GM19438 (cell line): ENCODE measurements around the gene BCL2L1.

Experiments used
- ATAC-seq: cut with Tn5 transposase; IDR thresholded peaks from one replicate; pipeline ENCODE4 v1.9.1; 2021; ENCODE audit warnings: low read depth; ENCODE audit not compliant: unreplicated experiment

Gene BCL2L1

GRCh38 chr20:31711179-31712111 is 11.2 kb downstream of the BCL2L1 start:
- ATAC-seq: no peak

- no peak for ATAC-seq
Observed at GRCh38 chr20:31710423-31711108, 12.1 kb downstream of the BCL2L1 start.

- no peak for ATAC-seq
Observed at GRCh38 chr20:31709939-31710338, 12.7 kb downstream of the BCL2L1 start.

- ATAC-seq: no peak
Observed at GRCh38 chr20:31708736-31709534, 13.7 kb downstream of the BCL2L1 start.

GRCh38 chr20:31707994-31708735 is 14.5 kb downstream of the BCL2L1 start:
- ATAC-seq: no peak

GRCh38 chr20:31707258-31707615 is 15.4 kb downstream of the BCL2L1 start:
- ATAC-seq: no peak

GRCh38 chr20:31706607-31707257 is 15.9 kb downstream of the BCL2L1 start:
- no peak for ATAC-seq

- peak; percentile 89 for ATAC-seq
Observed at GRCh38 chr20:31705598-31706597, 16.8 kb downstream of the BCL2L1 start.

GRCh38 chr20:31705191-31705590 is 17.5 kb downstream of the BCL2L1 start:
- no peak for ATAC-seq

- ATAC-seq: no peak
Observed at GRCh38 chr20:31704225-31705119, 18.2 kb downstream of the BCL2L1 start.

GRCh38 chr20:31701591-31701990 is 21.1 kb downstream of the BCL2L1 start:
- ATAC-seq: no peak

- ATAC-seq: no peak
Observed at GRCh38 chr20:31700747-31701146, 21.9 kb downstream of the BCL2L1 start.

- no peak for ATAC-seq
Observed at GRCh38 chr20:31699801-31700728, 22.6 kb downstream of the BCL2L1 start.

- ATAC-seq: peak; percentile 98
Observed at GRCh38 chr20:31698803-31699718, 23.6 kb downstream of the BCL2L1 start.

GRCh38 chr20:31698243-31698802 is 24.3 kb downstream of the BCL2L1 start:
- ATAC-seq: no peak
